Central memory CD8-positive, alpha-beta T cell (primary cell): ENCODE measurements around the gene ADGRB2.

Source experiments
- ATAC-seq: fragments of 150-1000 bp; cut with Tn5 transposase; replicated peaks from 2 replicates; pipeline ENCODE4 v1.10.0; 2022; ENCODE audit warnings: mild to moderate bottlenecking, moderate FRiP score, moderate number of reproducible peaks; ENCODE audit not compliant: poor library complexity, severe bottlenecking; ENCODE audit errors: extremely low read depth
- DNase-seq, 2 donors: peaks; one replicate each; pipeline ENCODE4 v3.0.0; 2021; ENCODE audit warnings: low spot score in 2 of 2
- H3K27ac Mint-ChIP-seq: one replicate; pipeline ENCODE4 v1.8.0; 2022; ENCODE audit warnings: low read depth, mild to moderate bottlenecking, moderate library complexity, mixed read lengths
- H3K27me3 Mint-ChIP-seq: one replicate; pipeline ENCODE4 v1.8.0; 2022; ENCODE audit warnings: mixed read lengths
- H3K36me3 Mint-ChIP-seq: one replicate; pipeline ENCODE4 v1.8.0; 2022; ENCODE audit warnings: mild to moderate bottlenecking, moderate library complexity, mixed read lengths; ENCODE audit not compliant: insufficient read depth
- H3K4me1 Mint-ChIP-seq: one replicate; pipeline ENCODE4 v1.8.0; 2022; ENCODE audit warnings: mixed read lengths
- H3K4me3 Mint-ChIP-seq: one replicate; pipeline ENCODE4 v1.8.0; 2022; ENCODE audit warnings: mild to moderate bottlenecking, moderate library complexity, mixed read lengths
- H3K9me3 Mint-ChIP-seq: one replicate; pipeline ENCODE4 v1.8.0; 2022; ENCODE audit warnings: mixed read lengths

The ADGRB2 gene

DNA sequence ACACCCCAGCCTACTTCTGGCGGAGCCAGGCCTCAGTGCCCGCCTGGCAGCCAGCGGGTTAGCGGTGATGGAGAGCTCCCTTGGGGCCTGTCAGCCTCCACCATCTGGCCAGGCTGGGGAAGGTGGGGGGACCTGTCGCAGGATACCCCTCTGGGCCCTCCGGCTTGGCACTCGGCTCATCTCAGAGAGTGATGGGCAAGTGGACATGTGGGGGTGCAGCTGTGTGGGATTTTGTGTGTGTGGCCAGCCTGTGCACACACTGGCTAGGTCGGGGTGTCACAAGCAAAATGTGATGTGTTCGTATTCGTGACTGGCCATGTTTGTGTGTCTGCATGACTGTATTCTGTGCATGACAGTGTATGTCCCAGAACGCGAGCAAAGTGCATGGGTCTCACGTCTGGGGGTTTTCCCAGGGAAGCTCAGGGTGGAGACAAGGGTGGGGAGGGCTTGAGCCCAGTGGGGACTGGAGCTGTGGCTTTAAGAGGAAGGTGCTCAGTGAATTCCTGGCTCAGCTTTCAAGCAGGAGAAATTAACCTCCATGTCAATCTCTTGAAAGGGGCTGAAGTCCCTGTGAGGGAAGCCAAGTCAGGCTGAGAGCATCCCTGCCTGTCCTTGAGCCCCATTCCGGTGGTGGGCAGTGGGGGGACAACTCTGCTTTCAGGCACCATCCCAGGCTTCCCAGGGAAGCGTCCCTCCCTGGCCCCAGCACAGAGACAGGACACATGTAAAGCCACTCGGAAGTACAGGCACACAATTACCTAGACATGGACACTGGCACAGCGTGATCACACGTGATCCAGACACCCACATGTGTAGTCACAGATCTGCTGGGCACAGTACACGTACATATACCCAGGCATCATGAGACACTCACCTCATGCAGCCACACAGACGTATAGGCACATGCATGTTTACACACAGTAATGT is 21.1 kb upstream of the ADGRB2 start:
- H3K4me1 Mint-ChIP-seq: peaks cover 15% of the 10 kb centered on the region
- no peaks in the 10 kb centered on the region for H3K9me3 Mint-ChIP-seq
- ATAC-seq: no peak
- peaks cover 10% of the 10 kb centered on the region for H3K27me3 Mint-ChIP-seq
- H3K27ac Mint-ChIP-seq: no peak overlapping the region
- peaks cover 13% of the 10 kb centered on the region for H3K36me3 Mint-ChIP-seq
- DNase-seq: no peak
- H3K4me3 Mint-ChIP-seq: no peak overlapping the region

DNA sequence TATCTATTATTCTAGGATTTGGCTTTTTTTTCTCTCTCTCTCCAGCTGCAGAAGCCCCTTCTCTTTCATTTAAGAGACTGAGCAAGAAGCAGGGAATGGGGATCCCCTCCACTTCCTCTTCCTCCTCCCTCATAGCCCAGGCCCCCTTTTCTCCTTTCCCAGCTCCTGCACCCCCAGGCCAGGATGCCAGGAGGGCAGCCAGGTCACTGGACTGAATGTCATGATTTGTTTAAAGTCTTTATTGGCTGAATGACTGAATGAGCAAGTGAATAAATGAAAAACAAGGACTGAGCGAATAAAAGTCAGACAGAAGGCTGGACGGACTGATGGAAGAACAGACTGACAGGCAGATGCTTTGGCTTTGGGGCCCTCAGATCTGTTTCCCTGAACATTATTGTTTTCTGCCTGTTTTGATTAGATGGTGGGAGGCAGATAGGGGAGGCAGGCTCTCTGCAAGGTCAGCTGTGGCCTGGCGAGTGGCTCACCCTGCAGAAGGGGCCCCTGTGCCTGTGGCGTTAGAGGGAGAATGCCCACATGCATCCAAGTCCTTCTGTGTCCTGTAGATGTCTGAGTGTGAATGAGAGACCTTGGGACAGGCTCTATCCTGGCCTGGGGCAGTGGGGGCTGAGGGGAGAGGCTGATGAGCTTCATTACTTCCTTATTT is 20.3 kb upstream of the ADGRB2 start:
- no peak for DNase-seq

GRCh38 chr1:31783846-31784245 is 19.7 kb upstream of the ADGRB2 start:
- H3K27me3 Mint-ChIP-seq: peaks cover 10% of the 10 kb centered on the region
- ATAC-seq (no peak), DNase-seq (no peak)
- no peak overlapping the region for H3K27ac Mint-ChIP-seq
- H3K9me3 Mint-ChIP-seq: no peaks in the 10 kb centered on the region
- H3K4me3 Mint-ChIP-seq: no peak overlapping the region
- peaks cover 10% of the 10 kb centered on the region for H3K36me3 Mint-ChIP-seq
- peaks cover 15% of the 10 kb centered on the region for H3K4me1 Mint-ChIP-seq

More for the DNA sequence above, 20.3 kb upstream of the ADGRB2 start:
- peaks cover 10% of the 10 kb centered on the region for H3K27me3 Mint-ChIP-seq
- H3K36me3 Mint-ChIP-seq: peaks cover 10% of the 10 kb centered on the region
- H3K4me1 Mint-ChIP-seq: peaks cover 15% of the 10 kb centered on the region
- no peaks in the 10 kb centered on the region for H3K9me3 Mint-ChIP-seq
- no peak overlapping the region for H3K4me3 Mint-ChIP-seq
- ATAC-seq: no peak
- H3K27ac Mint-ChIP-seq: no peak overlapping the region

DNA sequence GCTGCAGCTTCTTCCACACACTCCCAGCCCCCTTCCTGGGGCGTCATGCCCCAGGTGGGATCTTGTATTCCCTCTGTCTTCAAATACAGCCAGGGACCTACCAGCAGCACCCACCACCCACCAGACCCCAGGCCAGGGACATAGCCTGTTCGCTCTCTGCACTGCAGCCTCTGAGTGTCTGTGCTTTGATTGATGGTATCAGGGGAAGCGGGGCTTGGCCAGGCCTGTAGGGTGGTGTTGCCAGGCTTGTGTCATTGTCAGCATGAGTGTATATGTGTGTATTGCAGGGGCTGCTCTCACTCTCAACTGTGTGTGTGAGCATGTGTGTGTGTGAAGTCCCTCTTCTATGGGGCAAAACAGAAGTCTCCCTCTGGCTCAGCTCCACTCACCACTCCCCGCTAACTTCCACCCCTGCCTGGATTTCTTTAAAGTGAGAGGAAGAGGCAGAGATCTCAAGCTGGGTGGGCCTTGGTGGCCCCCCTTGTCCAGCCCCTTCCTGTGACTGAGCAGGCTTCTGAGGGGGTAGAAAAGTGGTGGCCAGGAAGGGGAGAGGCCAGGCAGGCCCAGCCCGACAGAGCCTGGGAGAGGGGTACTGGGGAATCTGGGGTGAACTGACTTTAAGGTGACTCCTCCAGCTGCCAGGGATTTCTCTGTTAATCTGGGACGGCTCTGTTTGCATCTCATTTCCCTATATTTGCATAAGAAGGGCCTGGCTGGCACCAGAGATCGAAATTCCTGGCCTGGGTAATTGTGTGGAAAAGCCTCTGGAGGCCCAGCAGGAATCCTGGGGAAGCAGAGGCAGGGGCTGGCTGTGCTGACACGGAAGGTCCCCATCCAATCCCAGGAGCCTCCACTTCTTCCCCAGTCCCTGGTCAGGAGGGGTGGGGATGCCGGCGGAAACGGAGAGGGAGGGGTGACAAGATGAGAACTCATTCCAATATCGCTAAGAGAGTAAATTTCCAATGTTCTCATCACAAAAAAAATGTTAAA is 18.6 kb upstream of the ADGRB2 start:
- Mint-ChIP-seq H3K36me3 (peaks cover 2% of the 10 kb centered on the region), H3K4me3 (no peak overlapping the region), H3K4me1 (peaks cover 8% of the 10 kb centered on the region), H3K27ac (no peak overlapping the region), H3K27me3 (peaks cover 13% of the 10 kb centered on the region), H3K9me3 (no peaks in the 10 kb centered on the region)
- no peak for DNase-seq
- ATAC-seq: no peak

- Mint-ChIP-seq H3K27ac (no peak overlapping the region), H3K9me3 (no peaks in the 10 kb centered on the region), H3K4me1 (no peaks in the 10 kb centered on the region), H3K27me3 (peaks cover 21% of the 10 kb centered on the region), H3K4me3 (no peak overlapping the region), H3K36me3 (peaks cover 2% of the 10 kb centered on the region)
- DNase-seq (no peak), ATAC-seq (no peak)
Measured at GRCh38 chr1:31781756-31782371, 17.7 kb upstream of the ADGRB2 start.

- no peak overlapping the region for H3K27ac Mint-ChIP-seq
- H3K9me3 Mint-ChIP-seq: no peaks in the 10 kb centered on the region
- no peak overlapping the region for H3K4me3 Mint-ChIP-seq
- no peak for ATAC-seq
- H3K4me1 Mint-ChIP-seq: no peaks in the 10 kb centered on the region
- H3K27me3 Mint-ChIP-seq: peaks cover 28% of the 10 kb centered on the region
- peaks cover 2% of the 10 kb centered on the region for H3K36me3 Mint-ChIP-seq
- DNase-seq: no peak
Measured at GRCh38 chr1:31781138-31781755, 17.1 kb upstream of the ADGRB2 start.

- ATAC-seq (no peak), DNase-seq (no peak)
- Mint-ChIP-seq H3K27ac (no peak overlapping the region), H3K27me3 (peaks cover 33% of the 10 kb centered on the region), H3K36me3 (peaks cover 2% of the 10 kb centered on the region), H3K4me3 (no peak overlapping the region), H3K9me3 (no peaks in the 10 kb centered on the region), H3K4me1 (no peaks in the 10 kb centered on the region)
Measured at GRCh38 chr1:31780632-31781031, 16.5 kb upstream of the ADGRB2 start.

DNA sequence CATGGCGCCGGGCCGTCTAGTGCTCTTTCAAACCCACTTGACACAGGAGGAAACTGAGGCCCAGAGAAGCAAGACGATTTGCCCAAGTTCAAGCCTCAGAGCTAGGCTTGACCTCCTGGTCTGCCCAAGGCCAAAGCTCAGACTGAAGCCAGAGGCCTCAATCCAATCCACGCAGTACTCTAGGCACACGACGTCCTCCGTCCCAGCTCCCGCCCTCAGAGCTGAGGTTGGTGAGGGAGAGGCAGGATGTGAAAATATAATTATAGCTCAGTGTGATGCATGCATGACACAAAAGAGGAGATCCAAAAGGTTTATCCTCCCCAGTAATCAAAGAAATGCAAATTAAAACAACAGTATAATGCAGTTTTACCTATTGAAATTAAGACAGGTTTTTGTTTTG is 15.5 kb upstream of the ADGRB2 start:
- DNase-seq (no peak), ATAC-seq (no peak)
- H3K27me3 Mint-ChIP-seq: peaks cover 41% of the 10 kb centered on the region
- H3K9me3 Mint-ChIP-seq: no peaks in the 10 kb centered on the region
- no peak overlapping the region for H3K27ac Mint-ChIP-seq
- no peak overlapping the region for H3K4me3 Mint-ChIP-seq
- H3K36me3 Mint-ChIP-seq: peaks cover 2% of the 10 kb centered on the region
- no peaks in the 10 kb centered on the region for H3K4me1 Mint-ChIP-seq

DNA sequence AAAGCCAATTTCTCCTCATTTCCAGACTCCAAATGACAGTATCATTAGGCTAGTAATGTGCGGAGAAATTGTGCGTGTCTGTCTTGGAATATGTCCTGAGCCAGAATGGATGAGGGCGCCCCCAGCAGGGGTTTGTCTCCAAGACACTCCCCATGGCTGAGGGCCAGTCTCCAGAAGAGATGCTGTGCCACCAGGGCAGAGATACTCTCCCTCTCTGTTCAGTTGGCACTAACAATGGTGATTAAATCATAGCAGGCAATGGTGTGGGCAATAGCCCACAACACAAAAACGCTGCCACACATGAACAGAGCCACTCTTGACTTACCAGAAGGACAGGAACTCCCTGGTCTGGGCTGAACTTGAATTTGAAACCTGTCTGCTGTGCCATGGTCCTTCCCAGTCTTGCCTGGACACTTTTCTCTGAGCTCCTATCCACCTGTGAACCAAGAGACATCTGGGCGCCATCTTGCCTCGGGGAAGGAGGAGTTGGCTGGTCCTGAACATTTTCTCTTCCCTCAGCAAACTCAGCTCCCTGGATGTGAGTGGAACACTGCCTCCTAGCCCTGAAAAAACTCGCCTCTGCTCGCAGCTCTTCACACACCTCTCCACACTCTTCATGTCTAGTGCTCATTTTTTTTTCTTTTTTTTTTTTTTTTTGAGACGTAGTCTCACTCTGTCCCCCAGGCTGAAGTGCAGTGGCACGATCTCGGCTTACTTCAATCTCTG is 14.8 kb upstream of the ADGRB2 start:
- H3K9me3 Mint-ChIP-seq: no peaks in the 10 kb centered on the region
- no peaks in the 10 kb centered on the region for H3K4me1 Mint-ChIP-seq
- no peak for ATAC-seq
- peaks cover 49% of the 10 kb centered on the region for H3K27me3 Mint-ChIP-seq
- no peak overlapping the region for H3K4me3 Mint-ChIP-seq
- no peak overlapping the region for H3K27ac Mint-ChIP-seq
- no peak for DNase-seq
- H3K36me3 Mint-ChIP-seq: peaks cover 2% of the 10 kb centered on the region

- Mint-ChIP-seq H3K27me3 (peaks cover 66% of the 10 kb centered on the region), H3K27ac (no peak overlapping the region), H3K4me3 (no peak overlapping the region), H3K4me1 (peaks cover 17% of the 10 kb centered on the region), H3K9me3 (no peaks in the 10 kb centered on the region), H3K36me3 (peaks cover 4% of the 10 kb centered on the region)
- no peak for DNase-seq
- no peak for ATAC-seq
Measured at GRCh38 chr1:31776516-31776915, 12.4 kb upstream of the ADGRB2 start.

DNA sequence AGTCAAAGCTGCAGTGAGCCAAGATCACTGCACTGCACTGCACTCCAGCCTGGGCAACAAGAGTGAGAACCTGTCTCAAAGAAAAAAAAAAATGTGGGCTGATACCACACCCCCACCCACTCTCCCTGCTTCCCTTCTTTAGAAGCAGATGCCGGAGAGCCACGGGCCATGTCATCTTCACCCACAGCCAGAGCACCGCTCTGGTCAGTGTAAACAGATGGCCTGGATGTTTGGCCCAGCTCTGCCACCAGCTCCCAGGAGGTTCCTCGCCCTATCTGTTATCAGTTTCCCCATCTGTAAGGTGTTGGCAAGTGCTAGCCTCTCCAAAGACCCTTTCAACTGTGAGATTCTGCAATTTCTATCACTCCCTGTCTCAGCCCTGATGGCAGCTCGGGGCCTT is 11.9 kb upstream of the ADGRB2 start:
- peaks cover 61% of the 10 kb centered on the region for H3K27me3 Mint-ChIP-seq
- ATAC-seq (no peak), DNase-seq (no peak)
- H3K36me3 Mint-ChIP-seq: peaks cover 4% of the 10 kb centered on the region
- H3K4me1 Mint-ChIP-seq: peaks cover 17% of the 10 kb centered on the region
- H3K4me3 Mint-ChIP-seq: no peak overlapping the region
- no peaks in the 10 kb centered on the region for H3K9me3 Mint-ChIP-seq
- H3K27ac Mint-ChIP-seq: no peak overlapping the region
